ENCODE results near the gene LENEP.

GRCh38 chr1:155039308-155039669 lies 45.9 kb downstream of the LENEP start:
- TF ChIP-seq POLR2AphosphoS5 (IDR thresholded peaks at IDR 0.05): no peak
- no peak for TF ChIP-seq POLR2A (IDR thresholded peaks at IDR 0.05)
- TF ChIP-seq, protein P1, sequence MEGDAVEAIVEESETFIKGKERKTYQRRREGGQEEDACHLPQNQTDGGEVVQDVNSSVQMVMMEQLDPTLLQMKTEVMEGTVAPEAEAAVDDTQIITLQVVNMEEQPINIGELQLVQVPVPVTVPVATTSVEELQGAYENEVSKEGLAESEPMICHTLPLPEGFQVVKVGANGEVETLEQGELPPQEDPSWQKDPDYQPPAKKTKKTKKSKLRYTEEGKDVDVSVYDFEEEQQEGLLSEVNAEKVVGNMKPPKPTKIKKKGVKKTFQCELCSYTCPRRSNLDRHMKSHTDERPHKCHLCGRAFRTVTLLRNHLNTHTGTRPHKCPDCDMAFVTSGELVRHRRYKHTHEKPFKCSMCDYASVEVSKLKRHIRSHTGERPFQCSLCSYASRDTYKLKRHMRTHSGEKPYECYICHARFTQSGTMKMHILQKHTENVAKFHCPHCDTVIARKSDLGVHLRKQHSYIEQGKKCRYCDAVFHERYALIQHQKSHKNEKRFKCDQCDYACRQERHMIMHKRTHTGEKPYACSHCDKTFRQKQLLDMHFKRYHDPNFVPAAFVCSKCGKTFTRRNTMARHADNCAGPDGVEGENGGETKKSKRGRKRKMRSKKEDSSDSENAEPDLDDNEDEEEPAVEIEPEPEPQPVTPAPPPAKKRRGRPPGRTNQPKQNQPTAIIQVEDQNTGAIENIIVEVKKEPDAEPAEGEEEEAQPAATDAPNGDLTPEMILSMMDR (IDR thresholded peaks at IDR 0.05): no peak
